Mesangial cell (primary cell): ENCODE results near the gene AHNAK2. TPM values are rescaled to one million over a fixed set of nuclear protein-coding genes. Genes with fewer than 3 reads are reported as not detected.

ENCODE experiments used
- total RNA-seq: library from RNA; depleted of rRNA; stranded (reverse); fragments of >200 nt; gene quantifications from 2 replicates; pipeline ENCODE4 v1.2.3, GENCODE V29; 2015

AHNAK2 gene
- 29.8 and 129 TPM in 2 replicates for total RNA-seq

GRCh38 chr14:104977681-104978653, at the start of gene AHNAK2:
AHNAK2 (minus strand) TSS chr14:104978374; CDS start chr14:104978237, 137 bp downstream.

GRCh38 chr14:105020815-105021655, 42.9 kb upstream of the AHNAK2 start, which contains the start of gene CDCA4:
CDCA4 (minus strand) TSS chr14:105021083; CDS start chr14:105011929, 9,154 bp downstream.

DNA sequence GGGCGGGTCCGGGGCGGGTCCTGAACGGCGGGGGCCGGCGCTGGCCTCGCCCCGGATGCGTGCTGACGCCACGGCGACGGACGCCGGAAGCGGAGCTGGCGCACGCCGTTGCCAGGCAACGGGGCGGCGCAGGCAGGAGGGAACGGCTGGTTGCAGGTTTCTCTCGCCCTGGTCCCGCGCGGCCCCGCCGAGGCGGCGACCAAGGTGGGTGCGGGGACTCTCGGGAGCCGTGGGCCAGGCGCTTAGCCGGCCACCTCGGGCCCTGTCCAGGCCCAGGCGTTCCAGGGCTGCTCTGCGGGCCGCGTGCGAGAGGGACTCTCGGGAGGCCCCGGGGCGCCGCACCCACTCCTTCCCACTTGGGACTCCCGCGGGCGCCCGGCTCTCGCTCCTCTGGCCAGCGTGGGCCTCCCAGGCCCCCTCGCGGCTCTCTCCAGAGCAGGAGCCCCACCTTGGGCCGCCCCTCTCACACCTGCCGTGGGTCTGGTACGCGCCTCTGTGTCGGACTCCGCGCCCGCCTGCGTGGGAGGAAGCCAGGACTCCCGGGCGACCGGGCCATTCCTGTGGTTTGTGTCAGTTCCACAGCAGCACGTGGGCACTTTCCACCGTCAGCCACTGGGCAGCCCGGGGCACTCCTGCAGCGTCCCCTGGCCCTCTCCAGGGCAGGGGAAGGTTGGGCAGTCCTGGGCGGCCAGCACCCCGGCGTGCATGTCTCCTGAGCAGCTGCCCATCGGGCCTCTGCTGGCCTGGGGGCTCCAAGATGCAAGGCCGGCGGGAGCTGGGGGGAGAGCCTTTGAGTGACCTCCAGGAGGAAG, 7.7 kb upstream of the AHNAK2 start, which contains the start of gene CLBA1:
CLBA1 (plus strand) TSS at position 114 of the 812 bp plus-strand sequence; CDS start at position 758, 644 bp downstream.

GRCh38 chr14:104924421-104925213, 53.6 kb downstream of the AHNAK2 start, which contains the start of gene PLD4:
PLD4 (plus strand) TSS chr14:104924879; CDS start chr14:104927141, 2,262 bp downstream.

Other genes starting within 250 kb of the AHNAK2 start
- gene SIVA1, start 225.2 kb downstream of the AHNAK2 start, total RNA-seq, result 117 and 265 TPM in 2 replicates
- 121 and 181 TPM in 2 replicates for gene AKT1, start 182.6 kb downstream of the AHNAK2 start, total RNA-seq
- 2.8 and 12.7 TPM in 2 replicates for gene ZBTB42, start 177.3 kb downstream of the AHNAK2 start, total RNA-seq
- 33.3 and 35.2 TPM in 2 replicates for gene CEP170B, start 113.1 kb downstream of the AHNAK2 start, total RNA-seq
- gene PLD4, start 53.5 kb downstream of the AHNAK2 start, total RNA-seq, result under 0.01 TPM in 1 of 2 replicates, not detected in the other
- gene CLBA1, start 7.4 kb upstream of the AHNAK2 start, total RNA-seq, result 3.9 and 20.7 TPM in 2 replicates
- gene CDCA4, start 42.7 kb upstream of the AHNAK2 start, total RNA-seq, result 23.3 and 68.1 TPM in 2 replicates
- 0.16 and 0.38 TPM in 2 replicates for gene GPR132, start 87.1 kb upstream of the AHNAK2 start, total RNA-seq
- 0.65 and 2.4 TPM in 2 replicates for gene JAG2, start 190.4 kb upstream of the AHNAK2 start, total RNA-seq
- 13.2 and 43.9 TPM in 2 replicates for gene NUDT14, start 202.9 kb upstream of the AHNAK2 start, total RNA-seq